ENCODE results near the gene SAMD4B.
"Not testable (repeated sequence)": the region's sequence is repeated elsewhere in the genome, so short reads cannot be mapped to it uniquely, and the experiment has no call there.

The SAMD4B gene

GRCh38 chr19:39310558-39311311, 31.5 kb upstream of the SAMD4B start:
- DNase-seq (ENCODE audit: low read depth in 2 of 2), result no peak

- no peak for DNase-seq (ENCODE audit: low read depth in 2 of 2)
Observed at GRCh38 chr19:39314016-39314728, 28.0 kb upstream of the SAMD4B start.

- no peak for DNase-seq (ENCODE audit: low read depth in 2 of 2)
Observed at GRCh38 chr19:39315933-39316332, 26.3 kb upstream of the SAMD4B start.

DNA sequence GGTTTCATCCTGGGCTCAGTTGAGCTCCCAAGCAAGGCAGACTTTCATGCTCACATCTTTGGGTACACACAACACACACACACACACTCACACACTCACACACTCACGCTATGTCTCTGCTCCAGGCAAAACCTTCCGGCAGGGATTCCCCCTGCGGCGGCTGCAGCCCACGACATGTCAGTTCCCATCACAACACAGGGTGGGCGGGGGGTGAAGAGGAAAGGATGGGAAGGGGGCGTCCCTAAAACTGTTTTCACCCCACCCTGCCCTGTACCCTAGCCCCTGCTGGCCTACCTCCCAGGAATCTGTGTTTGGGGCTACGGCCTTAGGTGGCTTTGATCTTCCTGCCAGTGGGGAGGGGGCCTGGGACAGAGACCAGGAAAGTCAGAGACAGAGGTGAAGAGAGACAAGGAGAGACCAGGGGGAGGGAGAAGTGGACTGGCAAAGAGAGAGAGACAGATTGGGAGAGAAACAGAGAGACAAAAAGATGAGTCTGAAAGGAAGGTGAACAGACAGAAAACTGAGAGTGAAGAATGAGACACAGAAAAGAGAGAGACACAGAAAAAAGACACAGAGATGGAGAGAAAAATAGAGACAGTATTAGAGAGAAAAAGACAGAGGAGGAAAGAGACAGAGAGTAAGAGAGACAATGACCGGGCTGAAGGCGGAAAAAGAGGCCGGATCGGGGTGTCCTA, 25.4 kb upstream of the SAMD4B start:
- no peak for DNase-seq (ENCODE audit: low read depth in 2 of 2)

DNA sequence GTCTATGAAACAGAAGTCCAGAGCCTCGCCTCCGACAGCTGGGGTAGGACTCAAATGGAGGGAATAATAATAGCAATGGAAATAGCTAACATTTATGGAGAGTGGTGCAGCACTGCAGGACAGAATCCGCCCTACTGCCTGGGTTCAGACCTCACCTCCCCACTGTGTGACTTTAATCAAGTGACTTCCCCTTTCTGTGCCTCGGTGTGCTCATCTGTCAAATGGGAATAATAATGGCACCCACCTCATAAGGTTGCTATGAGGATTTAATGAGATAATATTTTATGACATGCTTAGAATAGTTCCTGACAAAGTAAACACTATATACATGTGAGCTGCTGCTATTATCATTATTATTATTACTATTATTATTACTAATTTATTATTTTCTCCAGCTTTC, 24.7 kb upstream of the SAMD4B start:
- DNase-seq (ENCODE audit: low read depth in 2 of 2), result no peak

- DNase-seq (ENCODE audit: low read depth in 2 of 2), result no peak
Observed at GRCh38 chr19:39318071-39318470, 24.1 kb upstream of the SAMD4B start.

DNA sequence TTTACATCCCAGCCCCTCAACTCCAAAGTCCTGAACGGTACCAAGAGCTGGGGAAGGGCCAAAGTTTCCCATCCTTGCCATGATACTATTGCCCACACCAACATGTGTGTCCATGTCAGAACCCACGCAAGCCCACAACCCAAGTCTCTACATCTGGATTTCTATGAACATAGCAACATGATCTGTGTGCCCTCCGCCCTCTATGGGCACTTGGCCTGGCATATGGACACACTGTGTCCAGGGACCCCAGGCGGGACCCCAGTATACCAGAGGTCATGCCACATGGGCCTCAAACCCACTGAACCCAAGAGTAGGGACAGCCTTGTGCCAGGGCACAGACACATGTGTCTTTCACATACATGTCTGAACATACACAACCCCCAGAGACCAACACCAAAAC, 23.5 kb upstream of the SAMD4B start:
- DNase-seq (ENCODE audit: low read depth in 2 of 2), result no peak

- no peak for DNase-seq (ENCODE audit: low read depth in 2 of 2)
Observed at GRCh38 chr19:39319098-39319891, 22.9 kb upstream of the SAMD4B start.

GRCh38 chr19:39319892-39320248, 22.4 kb upstream of the SAMD4B start:
- DNase-seq (ENCODE audit: low read depth in 2 of 2), result no peak

- DNase-seq (ENCODE audit: low read depth in 2 of 2), result no peak
Observed at GRCh38 chr19:39321117-39321831, 20.9 kb upstream of the SAMD4B start.

GRCh38 chr19:39321832-39322176, 20.4 kb upstream of the SAMD4B start:
- DNase-seq (ENCODE audit: low read depth in 2 of 2), result no peak

GRCh38 chr19:39324242-39324842, 17.9 kb upstream of the SAMD4B start:
- DNase-seq (ENCODE audit: low read depth in 2 of 2), result no peak

DNA sequence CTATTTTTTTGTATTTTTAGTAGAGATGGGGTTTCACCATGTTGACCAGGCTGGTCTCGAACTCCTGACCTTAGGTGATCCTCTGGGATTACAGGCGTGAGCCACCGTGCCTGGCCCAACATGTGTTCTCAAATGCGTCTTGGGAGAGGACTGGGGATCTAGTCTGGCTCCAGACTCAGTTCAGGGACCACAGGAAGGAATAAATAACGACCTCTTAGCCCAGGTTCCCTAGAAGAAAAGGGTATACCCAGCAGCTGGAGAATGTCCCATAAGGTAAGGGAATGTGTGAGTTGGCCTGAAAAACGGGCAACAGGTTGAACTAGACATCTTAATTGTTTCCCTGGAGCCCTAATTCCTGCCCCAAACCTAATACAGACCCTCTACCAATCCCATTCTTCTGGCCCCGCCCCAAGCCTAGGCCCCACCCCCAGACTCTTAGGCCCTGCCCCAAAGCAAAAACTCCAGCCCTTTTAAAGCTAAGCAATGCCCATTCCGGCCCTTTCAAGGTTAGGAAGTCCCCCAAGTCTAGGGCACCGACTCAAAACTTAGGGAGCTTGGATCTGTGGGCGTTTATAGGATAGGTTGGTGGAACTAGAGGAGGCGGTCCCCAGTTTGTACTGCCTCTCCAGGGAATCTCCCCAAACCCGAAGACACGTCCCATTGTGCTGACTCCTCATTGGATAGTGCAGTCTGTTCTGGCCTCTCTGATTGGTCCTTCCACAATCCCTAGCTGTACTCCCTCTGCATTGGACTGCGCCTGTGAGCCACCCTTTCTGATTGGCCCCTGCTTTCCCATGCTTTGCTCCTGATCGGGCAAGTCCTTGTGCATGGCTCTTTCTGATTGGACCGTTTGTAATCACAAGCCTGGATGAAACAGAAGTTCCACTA, 16.2 kb upstream of the SAMD4B start:
- no peak for DNase-seq (ENCODE audit: low read depth in 2 of 2)

- no peak for DNase-seq (ENCODE audit: low read depth in 2 of 2)
Observed at GRCh38 chr19:39327363-39328045, 14.7 kb upstream of the SAMD4B start.

GRCh38 chr19:39328046-39328705, 14.0 kb upstream of the SAMD4B start:
- DNase-seq (ENCODE audit: low read depth in 2 of 2), result peak; percentile 83

- no peak for DNase-seq (ENCODE audit: low read depth in 2 of 2)
Observed at GRCh38 chr19:39329948-39330347, 12.3 kb upstream of the SAMD4B start.

GRCh38 chr19:39332293-39332692, 9.9 kb upstream of the SAMD4B start:
- DNase-seq (ENCODE audit: low read depth in 2 of 2), result no peak

DNA sequence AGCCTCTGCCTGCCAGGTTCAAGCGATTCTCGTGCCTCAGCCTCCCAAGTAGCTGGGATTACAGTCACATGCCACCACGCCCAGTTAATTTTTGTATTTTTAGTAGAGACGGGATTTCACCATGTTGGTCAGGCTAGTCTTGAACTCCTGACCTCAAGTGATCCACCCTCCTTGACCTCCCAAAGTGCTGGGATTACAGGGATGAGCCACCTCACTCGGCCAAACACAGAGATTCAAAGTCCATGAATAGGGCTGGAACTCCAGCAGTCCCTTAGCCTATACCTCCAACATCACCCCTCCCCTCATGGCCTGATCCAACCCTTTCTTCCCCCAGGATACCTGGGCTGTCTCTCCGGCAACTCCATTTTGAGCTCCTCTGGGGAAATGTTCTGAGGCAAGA, 9.5 kb upstream of the SAMD4B start:
- not testable (repeated sequence) for DNase-seq (ENCODE audit: low read depth in 2 of 2)

GRCh38 chr19:39333507-39333906, 8.7 kb upstream of the SAMD4B start:
- no peak for DNase-seq (ENCODE audit: low read depth in 2 of 2)

Data from stimulated activated CD4-positive, alpha-beta T cell treated with anti-CD3 and anti-CD28 coated beads, Interleukin-1b, Interleukin-23, amount 100 ng/mL, for 4 hours (primary cell).